Measurements from ENCODE around the gene CHST9.

CHST9 gene

DNA sequence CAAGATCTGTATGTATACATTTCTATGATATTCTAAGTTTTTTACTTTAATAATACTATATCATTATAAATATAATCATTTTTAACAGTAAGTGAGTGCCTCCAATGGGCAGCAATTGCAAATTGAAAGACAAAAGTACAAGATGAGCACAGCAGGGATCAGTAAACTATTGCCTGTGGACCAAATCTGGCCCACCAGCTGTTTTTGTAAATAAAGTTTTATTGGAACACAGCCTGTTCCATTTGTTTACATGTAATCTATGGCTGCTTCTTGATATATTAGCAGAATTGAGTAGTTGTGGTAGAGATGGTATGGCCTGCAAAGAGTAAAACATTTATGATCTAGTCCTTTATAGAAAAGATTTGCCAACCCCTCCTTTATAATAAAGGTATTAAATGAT is 43.2 kb downstream of the CHST9 start:
- no peak for DNase-seq

DNA sequence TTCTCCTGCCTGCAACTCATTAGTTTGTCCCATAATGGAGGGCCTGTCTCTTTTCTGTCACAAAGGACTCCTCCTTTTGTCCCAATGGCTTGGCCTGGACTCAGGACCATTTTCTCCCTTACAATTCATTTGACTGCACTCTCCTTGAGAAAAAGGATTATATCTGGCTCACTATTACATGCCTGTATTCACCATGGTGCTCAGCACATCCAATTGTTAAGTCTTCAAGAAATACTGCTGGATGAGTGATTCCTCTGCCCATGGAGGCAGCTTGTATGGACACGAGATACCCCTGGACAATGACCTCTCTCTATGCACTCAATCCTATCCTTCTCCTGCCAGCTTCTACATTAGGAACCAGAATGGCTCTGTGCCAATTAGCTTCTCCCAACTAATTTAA is 47.0 kb downstream of the CHST9 start:
- no peak overlapping the region for H3K4me3 ChIP-seq (ENCODE audit: insufficient read depth, low read depth, low read length, poor library complexity, severe bottlenecking)
- no peak overlapping the region for H3K27ac ChIP-seq (ENCODE audit: insufficient read depth, low read length, poor library complexity, severe bottlenecking)
- no peak for DNase-seq
- no peaks in the 10 kb centered on the region for H3K9me3 ChIP-seq (ENCODE audit: control insufficient read depth, low read length)
- no peaks in the 10 kb centered on the region for H3K27me3 ChIP-seq (replicated peaks; ENCODE audit: control insufficient read depth, insufficient read depth, low read length, poor library complexity, severe bottlenecking)
- no peaks in the 10 kb centered on the region for H3K4me1 ChIP-seq (ENCODE audit: control insufficient read depth, insufficient read depth, low read length, poor library complexity, severe bottlenecking)
- H3K36me3 ChIP-seq (ENCODE audit: control insufficient read depth, insufficient read depth, low read length): no peaks in the 10 kb centered on the region

More for the DNA sequence above, 43.2 kb downstream of the CHST9 start:
- H3K9me3 ChIP-seq (ENCODE audit: control insufficient read depth, low read length): no peaks in the 10 kb centered on the region
- no peak overlapping the region for H3K27ac ChIP-seq (ENCODE audit: insufficient read depth, low read length, poor library complexity, severe bottlenecking)
- H3K4me3 ChIP-seq (ENCODE audit: insufficient read depth, low read depth, low read length, poor library complexity, severe bottlenecking): no peak overlapping the region
- no peaks in the 10 kb centered on the region for H3K36me3 ChIP-seq (ENCODE audit: control insufficient read depth, insufficient read depth, low read length)
- H3K4me1 ChIP-seq (ENCODE audit: control insufficient read depth, insufficient read depth, low read length, poor library complexity, severe bottlenecking): no peaks in the 10 kb centered on the region
- H3K27me3 ChIP-seq (replicated peaks; ENCODE audit: control insufficient read depth, insufficient read depth, low read length, poor library complexity, severe bottlenecking): no peaks in the 10 kb centered on the region

DNA sequence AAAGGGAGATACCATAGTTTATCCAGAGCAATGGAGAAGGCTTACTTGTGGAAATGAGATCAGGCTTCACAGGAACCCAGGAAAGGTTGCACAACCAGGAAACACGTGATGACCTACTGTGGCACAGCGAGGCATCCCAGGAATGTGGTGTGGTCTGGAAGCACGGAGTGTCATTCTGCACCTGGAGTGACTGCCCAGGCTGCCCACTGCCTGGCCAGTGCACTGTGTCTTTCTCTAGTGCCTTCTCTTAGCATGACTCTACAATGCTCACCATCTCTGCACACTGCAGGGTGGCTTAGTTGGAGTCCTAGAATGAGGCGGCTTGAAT is 48.9 kb downstream of the CHST9 start:
- H3K36me3 ChIP-seq (ENCODE audit: control insufficient read depth, insufficient read depth, low read length): no peaks in the 10 kb centered on the region
- H3K9me3 ChIP-seq (ENCODE audit: control insufficient read depth, low read length): no peaks in the 10 kb centered on the region
- H3K4me1 ChIP-seq (ENCODE audit: control insufficient read depth, insufficient read depth, low read length, poor library complexity, severe bottlenecking): no peaks in the 10 kb centered on the region
- DNase-seq: no peak
- no peaks in the 10 kb centered on the region for H3K27me3 ChIP-seq (replicated peaks; ENCODE audit: control insufficient read depth, insufficient read depth, low read length, poor library complexity, severe bottlenecking)
- no peak overlapping the region for H3K4me3 ChIP-seq (ENCODE audit: insufficient read depth, low read depth, low read length, poor library complexity, severe bottlenecking)
- no peak overlapping the region for H3K27ac ChIP-seq (ENCODE audit: insufficient read depth, low read length, poor library complexity, severe bottlenecking)

DNA sequence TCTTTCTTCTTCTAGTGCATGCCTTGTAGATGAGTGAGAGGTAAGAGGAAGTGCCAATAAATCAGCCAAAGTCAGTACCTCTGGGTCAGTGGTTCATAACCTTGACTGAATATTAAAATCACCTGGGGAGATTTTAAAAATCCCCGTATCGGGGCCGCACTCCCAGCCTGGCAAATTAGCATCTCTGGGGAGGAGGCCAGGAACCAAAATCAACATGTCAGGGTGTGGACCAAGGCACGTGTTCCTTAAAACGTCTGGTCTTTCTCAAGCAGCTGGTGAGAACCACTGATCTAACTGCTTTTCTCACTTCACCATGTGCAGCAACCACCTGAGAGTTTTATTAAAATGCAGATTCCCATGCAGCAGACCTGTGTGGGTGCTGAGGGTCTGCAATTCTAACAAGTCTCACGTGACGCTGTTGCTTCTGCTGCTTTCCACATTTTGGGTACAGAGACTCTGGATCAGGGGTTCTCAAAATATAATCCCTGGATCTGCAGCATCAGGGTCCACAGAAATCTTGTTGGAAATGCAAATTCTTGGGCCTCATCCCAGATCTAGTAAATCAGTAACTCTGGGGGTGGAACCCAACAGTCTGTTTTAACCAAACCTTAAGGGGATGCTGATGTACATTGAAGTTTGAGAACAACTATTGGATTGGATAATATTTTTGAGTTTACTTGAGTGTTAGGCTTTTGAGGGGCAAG is 49.5 kb downstream of the CHST9 start:
- no peaks in the 10 kb centered on the region for H3K9me3 ChIP-seq (ENCODE audit: control insufficient read depth, low read length)
- no peaks in the 10 kb centered on the region for H3K36me3 ChIP-seq (ENCODE audit: control insufficient read depth, insufficient read depth, low read length)
- H3K27ac ChIP-seq (ENCODE audit: insufficient read depth, low read length, poor library complexity, severe bottlenecking): no peak overlapping the region
- no peaks in the 10 kb centered on the region for H3K4me1 ChIP-seq (ENCODE audit: control insufficient read depth, insufficient read depth, low read length, poor library complexity, severe bottlenecking)
- no peak overlapping the region for H3K4me3 ChIP-seq (ENCODE audit: insufficient read depth, low read depth, low read length, poor library complexity, severe bottlenecking)
- H3K27me3 ChIP-seq (replicated peaks; ENCODE audit: control insufficient read depth, insufficient read depth, low read length, poor library complexity, severe bottlenecking): no peaks in the 10 kb centered on the region
- DNase-seq: no peak

DNA sequence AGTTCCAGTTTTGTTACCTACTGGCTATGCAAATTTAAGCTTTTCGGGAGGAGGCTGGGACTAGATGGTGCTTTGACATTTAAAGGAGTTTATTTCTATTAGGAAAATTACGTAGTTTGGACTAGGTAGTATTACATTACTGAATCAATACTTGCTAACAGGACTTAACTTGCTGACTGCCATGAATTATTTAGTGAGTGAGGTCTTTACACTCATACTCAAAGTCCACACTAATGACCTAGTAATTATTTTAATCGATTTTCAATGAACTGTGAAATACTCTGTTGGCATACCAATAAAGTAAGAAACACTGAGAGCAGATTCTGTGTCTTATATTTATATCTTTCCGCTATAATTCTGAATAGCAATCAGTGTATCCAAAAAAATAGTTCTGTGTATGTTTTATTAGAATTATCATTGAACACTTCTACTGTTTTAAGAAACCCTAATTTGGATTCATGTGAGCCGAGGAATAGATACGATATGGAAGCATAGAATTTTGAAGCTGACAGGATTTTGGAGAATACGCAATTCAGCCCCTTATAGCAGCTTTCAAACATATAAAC is 55.0 kb downstream of the CHST9 start:
- Histone ChIP-seq H3K9me3 (ENCODE audit: control insufficient read depth, low read length) (no peaks in the 10 kb centered on the region), H3K4me3 (ENCODE audit: insufficient read depth, low read depth, low read length, poor library complexity, severe bottlenecking) (no peak overlapping the region), H3K36me3 (ENCODE audit: control insufficient read depth, insufficient read depth, low read length) (no peaks in the 10 kb centered on the region), H3K27ac (ENCODE audit: insufficient read depth, low read length, poor library complexity, severe bottlenecking) (no peak overlapping the region), H3K27me3 (replicated peaks; ENCODE audit: control insufficient read depth, insufficient read depth, low read length, poor library complexity, severe bottlenecking) (no peaks in the 10 kb centered on the region), H3K4me1 (ENCODE audit: control insufficient read depth, insufficient read depth, low read length, poor library complexity, severe bottlenecking) (no peaks in the 10 kb centered on the region)
- no peak for DNase-seq

DNA sequence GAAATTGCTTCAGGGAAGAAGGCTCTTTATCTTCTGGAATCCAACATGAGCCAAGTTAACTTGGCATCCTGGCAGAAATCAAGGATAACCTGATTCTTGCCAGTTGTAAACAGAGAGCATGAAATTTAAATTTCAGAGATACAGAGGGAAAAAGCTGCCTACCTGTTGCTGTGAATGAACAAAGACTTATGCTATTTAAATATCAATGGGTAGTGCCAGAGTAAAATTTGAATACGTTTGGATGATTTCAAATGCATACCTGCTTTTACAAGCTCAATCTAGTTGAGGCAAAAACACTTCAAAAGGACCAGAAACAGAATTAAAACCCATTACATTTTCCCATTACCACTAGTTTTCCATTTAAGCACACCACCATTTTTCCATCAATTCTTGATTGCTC is 60.9 kb downstream of the CHST9 start:
- DNase-seq: no peak
- Histone ChIP-seq H3K27ac (ENCODE audit: insufficient read depth, low read length, poor library complexity, severe bottlenecking) (no peak overlapping the region), H3K4me1 (ENCODE audit: control insufficient read depth, insufficient read depth, low read length, poor library complexity, severe bottlenecking) (no peaks in the 10 kb centered on the region), H3K4me3 (ENCODE audit: insufficient read depth, low read depth, low read length, poor library complexity, severe bottlenecking) (no peak overlapping the region), H3K9me3 (ENCODE audit: control insufficient read depth, low read length) (no peaks in the 10 kb centered on the region), H3K27me3 (replicated peaks; ENCODE audit: control insufficient read depth, insufficient read depth, low read length, poor library complexity, severe bottlenecking) (no peaks in the 10 kb centered on the region), H3K36me3 (ENCODE audit: control insufficient read depth, insufficient read depth, low read length) (no peaks in the 10 kb centered on the region)

DNA sequence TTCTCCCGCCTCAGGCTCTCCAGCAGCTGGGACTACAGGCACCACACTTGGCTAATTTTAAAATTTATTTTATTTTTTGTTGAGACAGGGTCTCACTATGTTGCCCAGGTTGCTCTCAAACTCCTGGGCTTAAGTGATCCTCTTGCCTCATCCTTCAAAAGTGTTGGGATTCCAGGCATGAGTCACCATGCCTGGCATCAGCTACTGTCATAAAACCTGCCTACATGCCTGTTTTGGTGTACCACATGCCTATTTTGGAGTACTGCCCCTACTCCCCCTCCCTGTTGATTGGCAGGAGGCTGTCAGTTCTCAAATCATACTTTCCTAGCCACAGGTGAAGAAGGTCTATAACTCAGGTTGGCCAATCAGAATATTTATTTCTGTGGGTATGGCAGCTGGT is 64.0 kb downstream of the CHST9 start:
- Histone ChIP-seq H3K27ac (ENCODE audit: insufficient read depth, low read length, poor library complexity, severe bottlenecking) (no peak overlapping the region), H3K9me3 (ENCODE audit: control insufficient read depth, low read length) (no peaks in the 10 kb centered on the region), H3K4me3 (ENCODE audit: insufficient read depth, low read depth, low read length, poor library complexity, severe bottlenecking) (no peak overlapping the region), H3K27me3 (replicated peaks; ENCODE audit: control insufficient read depth, insufficient read depth, low read length, poor library complexity, severe bottlenecking) (no peaks in the 10 kb centered on the region), H3K36me3 (ENCODE audit: control insufficient read depth, insufficient read depth, low read length) (no peaks in the 10 kb centered on the region), H3K4me1 (ENCODE audit: control insufficient read depth, insufficient read depth, low read length, poor library complexity, severe bottlenecking) (no peaks in the 10 kb centered on the region)
- no peak for DNase-seq

DNA sequence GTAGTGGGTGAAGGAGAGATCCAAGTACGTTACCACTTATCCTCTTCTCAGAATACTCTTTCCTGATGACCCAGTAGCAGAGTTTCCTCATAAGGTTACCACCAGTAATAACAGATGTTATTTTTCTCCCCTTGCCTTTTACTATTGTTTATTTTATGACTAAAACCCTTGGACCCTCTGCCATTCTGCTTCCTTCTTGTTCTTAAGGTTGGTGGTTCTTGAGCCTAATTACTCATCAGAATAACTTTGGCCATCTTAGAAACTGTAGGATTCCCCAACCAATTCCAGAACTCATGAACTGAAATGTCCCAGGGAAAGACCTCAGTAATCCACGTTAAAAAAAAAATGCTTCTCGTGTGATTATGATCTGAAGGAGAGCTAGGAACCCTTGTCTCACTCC is 64.9 kb downstream of the CHST9 start:
- H3K27me3 ChIP-seq (replicated peaks; ENCODE audit: control insufficient read depth, insufficient read depth, low read length, poor library complexity, severe bottlenecking): no peaks in the 10 kb centered on the region
- no peaks in the 10 kb centered on the region for H3K9me3 ChIP-seq (ENCODE audit: control insufficient read depth, low read length)
- H3K36me3 ChIP-seq (ENCODE audit: control insufficient read depth, insufficient read depth, low read length): no peaks in the 10 kb centered on the region
- H3K4me1 ChIP-seq (ENCODE audit: control insufficient read depth, insufficient read depth, low read length, poor library complexity, severe bottlenecking): no peaks in the 10 kb centered on the region
- no peak for DNase-seq
- no peak overlapping the region for H3K27ac ChIP-seq (ENCODE audit: insufficient read depth, low read length, poor library complexity, severe bottlenecking)
- no peak overlapping the region for H3K4me3 ChIP-seq (ENCODE audit: insufficient read depth, low read depth, low read length, poor library complexity, severe bottlenecking)

DNA sequence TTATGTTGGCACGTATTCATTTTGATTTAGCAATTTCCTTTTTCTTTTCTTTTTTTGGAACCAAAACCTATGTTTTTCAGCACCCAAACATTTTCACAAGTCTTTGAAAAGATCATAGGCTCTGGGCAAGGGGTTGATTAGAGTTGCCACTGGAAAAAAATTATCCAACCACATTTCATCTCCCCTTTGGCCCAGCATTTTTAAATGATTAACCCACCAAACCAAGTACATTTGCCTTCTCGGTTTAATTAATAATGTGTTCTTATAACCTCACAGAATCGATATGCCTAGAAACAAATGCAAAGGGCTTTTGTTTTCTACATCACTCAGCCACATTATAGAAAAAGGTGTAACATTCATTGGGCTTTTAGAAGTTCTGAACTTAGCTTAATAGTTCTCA is 66.1 kb downstream of the CHST9 start:
- Histone ChIP-seq H3K36me3 (ENCODE audit: control insufficient read depth, insufficient read depth, low read length) (no peaks in the 10 kb centered on the region), H3K4me1 (ENCODE audit: control insufficient read depth, insufficient read depth, low read length, poor library complexity, severe bottlenecking) (no peaks in the 10 kb centered on the region), H3K9me3 (ENCODE audit: control insufficient read depth, low read length) (no peaks in the 10 kb centered on the region), H3K27me3 (replicated peaks; ENCODE audit: control insufficient read depth, insufficient read depth, low read length, poor library complexity, severe bottlenecking) (no peaks in the 10 kb centered on the region), H3K27ac (ENCODE audit: insufficient read depth, low read length, poor library complexity, severe bottlenecking) (no peak overlapping the region), H3K4me3 (ENCODE audit: insufficient read depth, low read depth, low read length, poor library complexity, severe bottlenecking) (no peak overlapping the region)
- DNase-seq: no peak

DNA sequence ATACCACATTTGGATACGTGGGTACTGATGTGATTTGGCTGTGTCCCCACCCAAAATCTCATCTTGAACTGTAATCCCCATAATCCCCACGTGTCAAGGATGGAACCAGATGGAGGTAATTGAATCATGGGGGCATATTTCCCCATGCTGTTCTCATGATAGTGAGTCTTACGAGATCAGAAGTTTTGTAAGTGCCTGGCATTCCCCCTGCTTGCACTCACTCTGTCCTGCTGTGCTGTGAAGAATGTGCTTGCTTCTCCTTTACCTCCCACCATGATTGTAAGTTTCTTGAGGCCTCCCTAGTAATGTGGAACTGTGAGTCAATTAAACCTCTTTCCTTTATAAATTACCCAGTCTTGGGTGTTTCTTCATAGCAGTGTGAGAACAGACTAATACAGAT is 70.3 kb downstream of the CHST9 start:
- Histone ChIP-seq H3K4me1 (ENCODE audit: control insufficient read depth, insufficient read depth, low read length, poor library complexity, severe bottlenecking) (no peaks in the 10 kb centered on the region), H3K27me3 (replicated peaks; ENCODE audit: control insufficient read depth, insufficient read depth, low read length, poor library complexity, severe bottlenecking) (no peaks in the 10 kb centered on the region), H3K36me3 (ENCODE audit: control insufficient read depth, insufficient read depth, low read length) (no peaks in the 10 kb centered on the region), H3K27ac (ENCODE audit: insufficient read depth, low read length, poor library complexity, severe bottlenecking) (no peak overlapping the region), H3K4me3 (ENCODE audit: insufficient read depth, low read depth, low read length, poor library complexity, severe bottlenecking) (no peak overlapping the region), H3K9me3 (ENCODE audit: control insufficient read depth, low read length) (no peaks in the 10 kb centered on the region)
- DNase-seq: no peak
